HCT116 (cell line): ENCODE data around the gene RSRC1. TPM values are rescaled to one million over a fixed set of nuclear protein-coding genes. Genes with fewer than 3 reads are reported as not detected.

ENCODE experiments used
- ATAC-seq: fragments of 200-7000 bp; cut with Tn5 transposase; 2 replicates; pipeline ENCODE4 v1.9.1; 2020; ENCODE audit warnings: mild to moderate bottlenecking, moderate library complexity
- BruUV-seq: library from RNA; stranded (reverse); fragments of 400-500 nt; replicated peaks from 2 replicates; lab custom pipeline; 2021; lab: Mats Ljungman, UMichigan
- CTCF ChIA-PET: fragments of 300-600 bp; sonication (Branson Sonifier 250); formaldehyde crosslinking; loops from one replicate; lab custom pipeline; 2021; ENCODE audit warnings: antibody characterized with exemption; lab: Charles Lee
- POLR2A ChIA-PET: fragments of 300-600, 350-600 bp; sonication (Branson Sonifier 250); formaldehyde crosslinking; loops from one replicate; lab custom pipeline; 2021; ENCODE audit warnings: antibody characterized with exemption; lab: Charles Lee
- RAD21 ChIA-PET, 2 experiments: fragments of 300-600 bp; sonication (Branson Sonifier 250); formaldehyde crosslinking; loops; one replicate each; lab custom pipeline; 2023; ENCODE audit warnings: low total read pairs in 2 of 2; ENCODE audit not compliant: uncharacterized antibody in 2 of 2, unreplicated experiment in 2 of 2, low non-redundant PET in 1 of 2; lab: Charles Lee
- DNase-seq: peaks from one replicate; pipeline ENCODE4 v3.0.0-alpha.2; 2010; ENCODE audit warnings: low read depth, low spot score
- H2AFZ ChIP-seq: fragments of 200-600 bp; shearing (Covaris generic), sonication (generic); 2 replicates; pipeline ENCODE4 v1.6.1; 2017; ENCODE audit warnings: low read depth, mixed run types, mixed read lengths, antibody characterized with exemption, low read length; ENCODE audit not compliant: poor library complexity, severe bottlenecking
- H3K27ac ChIP-seq: 2 replicates; pipeline ENCODE4 v1.5.1; 2012; ENCODE audit warnings: low read depth, low read length
- H3K27me3 ChIP-seq: fragments of 200-600 bp; sonication (generic); 2 replicates; pipeline ENCODE4 v1.6.1; 2016; ENCODE audit warnings: mixed run types, low read length, mixed read lengths; ENCODE audit not compliant: insufficient read depth
- H3K36me3 ChIP-seq, 2 experiments: fragments of 200-500 bp in 1 of 2; fragments of 200-600 bp in 1 of 2; sonication (Bioruptor generic) in 1 of 2; sonication (generic) in 1 of 2; 2 replicates each; pipeline versions ENCODE4 v1.5.1 to v1.6.1; 2014 to 2016; ENCODE audit warnings: low read length in 2 of 2, inconsistent platforms in 1 of 2, mixed read lengths in 1 of 2, mixed run types in 1 of 2; ENCODE audit not compliant: insufficient read depth in 2 of 2, control insufficient read depth in 1 of 2
- H3K4me1 ChIP-seq, 2 experiments: fragments of 200-600 bp in 1 of 2; sonication (generic) in 1 of 2; 2 replicates each; pipeline versions ENCODE4 v1.5.1 to v1.6.1; 2012 to 2017; ENCODE audit warnings: low read length in 2 of 2, inconsistent platforms in 1 of 2, mild to moderate bottlenecking in 1 of 2, mixed read lengths in 1 of 2, mixed run types in 1 of 2, moderate library complexity in 1 of 2; ENCODE audit not compliant: insufficient read depth in 2 of 2, control insufficient read depth in 1 of 2
- H3K4me2 ChIP-seq: fragments of 200-600 bp; sonication (generic); 2 replicates; pipeline ENCODE4 v1.6.1; 2017; ENCODE audit warnings: mixed run types, low read length, mixed read lengths
- H3K4me3 ChIP-seq, 2 experiments: fragments of 200-600 bp in 1 of 2; sonication (generic) in 1 of 2; replicated peaks in 1 of 2; 2 replicates each; pipeline ENCODE4 v1.5.1; 2011 to 2016; ENCODE audit warnings: low read length in 2 of 2, control low read depth in 1 of 2, low read depth in 1 of 2, mild to moderate bottlenecking in 1 of 2, mixed read lengths in 1 of 2, mixed run types in 1 of 2
- H3K79me2 ChIP-seq: fragments of 200-600 bp; sonication (generic); 2 replicates; pipeline ENCODE4 v1.6.1; 2017; ENCODE audit warnings: mild to moderate bottlenecking, mixed run types, low read length, moderate library complexity, mixed read lengths; ENCODE audit not compliant: insufficient read depth
- H3K9ac ChIP-seq: fragments of 200-600 bp; sonication (generic); 2 replicates; pipeline ENCODE4 v1.6.1; 2016; ENCODE audit warnings: low read length, mixed read lengths
- H3K9me2 ChIP-seq: fragments of 200-600 bp; sonication (generic), shearing (Covaris generic); 2 replicates; pipeline ENCODE4 v1.6.1; 2017; ENCODE audit warnings: mixed run types, mild to moderate bottlenecking, moderate library complexity; ENCODE audit not compliant: insufficient read depth
- H3K9me3 ChIP-seq, 2 experiments: fragments of 200-500 bp in 1 of 2; fragments of 200-600 bp in 1 of 2; sonication (Bioruptor generic) in 1 of 2; sonication (generic) in 1 of 2; 2 replicates each; pipeline ENCODE4 v1.6.1; 2014 to 2017; ENCODE audit warnings: low read length in 2 of 2, mixed read lengths in 2 of 2, inconsistent platforms in 1 of 2, low read depth in 1 of 2, mild to moderate bottlenecking in 1 of 2, mixed run types in 1 of 2, moderate library complexity in 1 of 2; ENCODE audit not compliant: control insufficient read depth in 1 of 2, insufficient read depth in 1 of 2
- H4K20me1 ChIP-seq: fragments of 200-600 bp; sonication (generic), shearing (Covaris generic); 2 replicates; pipeline ENCODE4 v1.6.1; 2017; ENCODE audit warnings: mixed run types, mild to moderate bottlenecking, moderate library complexity; ENCODE audit not compliant: insufficient read depth
- ATF3 ChIP-seq: IDR thresholded peaks from 2 replicates; pipeline ENCODE4 v1.6.1; 2012
- CBX3 ChIP-seq: IDR thresholded peaks from 2 replicates; pipeline ENCODE4 v1.6.1; 2012; ENCODE audit warnings: low read depth
- CEBPB ChIP-seq: IDR thresholded peaks from 2 replicates; pipeline ENCODE4 v1.6.1; 2012; ENCODE audit warnings: low read depth
- CTCF ChIP-seq, 3 experiments: fragments of 200-600 bp in 1 of 3; sonication (generic) in 1 of 3; IDR thresholded peaks in 2 of 3; conservative IDR thresholded peaks in 1 of 3; 2 replicates each; pipeline ENCODE4 v1.5.1; 2012 to 2017; ENCODE audit warnings: low read depth in 2 of 3, low read length in 2 of 3, antibody characterized with exemption in 1 of 3, borderline replicate concordance in 1 of 3, control low read depth in 1 of 3, mild to moderate bottlenecking in 1 of 3, mixed read lengths in 1 of 3, mixed run types in 1 of 3, moderate library complexity in 1 of 3; ENCODE audit not compliant: insufficient read depth in 1 of 3
- EZH2 ChIP-seq: fragments of 200-600 bp; sonication (generic); IDR thresholded peaks from 2 replicates; pipeline ENCODE4 v1.6.1; 2017; ENCODE audit warnings: antibody characterized with exemption, mixed run types
- EZH2phosphoT487 ChIP-seq: fragments of 200-600 bp; IDR thresholded peaks from 2 replicates; pipeline ENCODE4 v1.6.1; 2018; ENCODE audit warnings: antibody characterized with exemption, borderline replicate concordance
- POLR2AphosphoS5 ChIP-seq: IDR thresholded peaks from 2 replicates; pipeline ENCODE4 v1.6.1; 2011; ENCODE audit warnings: mild to moderate bottlenecking, low read depth, low read length, moderate library complexity
- RAD21 ChIP-seq: IDR thresholded peaks from 2 replicates; pipeline ENCODE4 v1.6.1; 2012; ENCODE audit warnings: low read depth, mild to moderate bottlenecking
- SIN3A ChIP-seq: IDR thresholded peaks from 2 replicates; pipeline ENCODE4 v1.6.1; 2012; ENCODE audit warnings: low read depth
- SP1 ChIP-seq: IDR thresholded peaks from 2 replicates; pipeline ENCODE4 v1.6.1; 2012; ENCODE audit warnings: low read depth
- SRF ChIP-seq: IDR thresholded peaks from 2 replicates; pipeline ENCODE4 v1.6.1; 2012; ENCODE audit warnings: low read depth
- YY1 ChIP-seq: IDR thresholded peaks from 2 replicates; pipeline ENCODE4 v1.6.1; 2011; ENCODE audit warnings: low read length, low read depth, moderate library complexity, mild to moderate bottlenecking; ENCODE audit not compliant: insufficient replicate concordance; ENCODE audit errors: extremely low read depth
- ZBTB33 ChIP-seq: IDR thresholded peaks from 2 replicates; pipeline ENCODE4 v1.6.1; 2011; ENCODE audit warnings: mild to moderate bottlenecking, low read length, moderate library complexity; ENCODE audit not compliant: insufficient replicate concordance; ENCODE audit errors: extremely low read depth
- intact Hi-C: fragments of 100-400 bp; cut with micrococcal nuclease; formaldehyde crosslinking; loops from 2 replicates; pipeline ENCODE4 v1.10.0; 2022
- total RNA-seq: library from RNA; stranded (reverse); gene quantifications from one replicate; pipeline ENCODE4 v1.2.1, GENCODE V29; 2021; ENCODE audit not compliant: unreplicated experiment

The RSRC1 gene
- total RNA-seq, 1 experiment from 2014 or later: 37.1 TPM

- H2AFZ ChIP-seq: no peak overlapping the region
- no TSS peak for BruUV-seq
- H3K4me2 ChIP-seq: no peak overlapping the region
- no peaks in the 10 kb centered on the region for H3K27me3 ChIP-seq
- TF ChIP-seq EZH2 (no peak), ATF3 (no peak), EZH2phosphoT487 (no peak), CBX3 (no peak), ZBTB33 (no peak), CEBPB (no peak), SP1 (no peak), POLR2AphosphoS5 (no peak), YY1 (no peak), CTCF (IDR thresholded peaks at IDR 0.05 in 2 of 3, conservative IDR thresholded peaks at IDR 0.05 in 1 of 3; ENCODE audit: borderline replicate concordance in 1 of 3, insufficient read depth in 1 of 3, low read depth in 2 of 3, low read length in 2 of 3) (no peak), RAD21 (no peak), SIN3A (no peak), SRF (no peak)
- no peak overlapping the region for H3K9ac ChIP-seq
- CTCF ChIA-PET: no interaction called here
- no peak overlapping the region for H3K27ac ChIP-seq
- H4K20me1 ChIP-seq: no peaks in the 10 kb centered on the region
- H3K9me3 ChIP-seq: no peaks in the 10 kb centered on the region
- H3K79me2 ChIP-seq: no peaks in the 10 kb centered on the region
- H3K9me2 ChIP-seq: no peaks in the 10 kb centered on the region
- ATAC-seq (no peak), DNase-seq (no peak)
- POLR2A ChIA-PET: no interaction called here
- no peaks in the 10 kb centered on the region for H3K36me3 ChIP-seq
- intact Hi-C loops: no loop called here
- no peak overlapping the region for H3K4me3 ChIP-seq
- no peaks in the 10 kb centered on the region for H3K4me1 ChIP-seq
- RAD21 ChIA-PET: no interaction called here
These were observed 310.9 kb downstream of the RSRC1 start for GRCh38 chr3:158420654-158421396.
